ENCODE measurements around the gene PLEKHO1. TPM values are rescaled to one million over a fixed set of nuclear protein-coding genes. Genes with fewer than 3 reads are reported as not detected.

Gene PLEKHO1
- total RNA-seq, 1 experiment from 2014 or later, result 27.0 TPM

DNA sequence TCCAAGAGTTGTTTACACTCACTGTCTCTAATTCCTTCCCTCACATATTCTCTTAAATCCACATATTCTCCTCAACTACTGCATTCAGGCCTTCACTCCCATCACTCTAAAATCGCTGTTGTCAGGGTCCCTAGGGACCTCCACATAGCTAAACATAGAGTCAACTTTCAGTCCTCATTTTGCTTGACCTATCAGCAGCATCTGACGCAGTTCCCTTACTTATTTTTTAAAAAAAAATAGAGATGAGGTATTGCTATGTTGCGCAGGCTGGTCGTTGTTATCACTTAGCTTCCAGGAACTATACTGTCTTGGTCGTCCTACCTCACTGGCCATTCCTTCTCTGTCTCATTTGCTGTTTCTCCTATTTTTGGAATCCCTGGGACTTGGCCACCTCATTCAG, 11.7 kb upstream of the PLEKHO1 start:
- ChIA-PET CTCF (no interaction called here), POLR2A (no interaction called here)
- H3K27ac Mint-ChIP-seq, result no peak overlapping the region
- ATAC-seq (no peak), DNase-seq (ENCODE audit: low spot score) (no peak)
- TF ChIP-seq, protein P1, sequence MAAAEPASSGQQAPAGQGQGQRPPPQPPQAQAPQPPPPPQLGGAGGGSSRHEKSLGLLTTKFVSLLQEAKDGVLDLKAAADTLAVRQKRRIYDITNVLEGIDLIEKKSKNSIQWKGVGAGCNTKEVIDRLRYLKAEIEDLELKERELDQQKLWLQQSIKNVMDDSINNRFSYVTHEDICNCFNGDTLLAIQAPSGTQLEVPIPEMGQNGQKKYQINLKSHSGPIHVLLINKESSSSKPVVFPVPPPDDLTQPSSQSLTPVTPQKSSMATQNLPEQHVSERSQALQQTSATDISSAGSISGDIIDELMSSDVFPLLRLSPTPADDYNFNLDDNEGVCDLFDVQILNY (CRISPR knock-in tag; IDR thresholded peaks at IDR 0.05), result no peak
- TF ChIP-seq OVOL2 (CRISPR knock-in tag; IDR thresholded peaks at IDR 0.05; ENCODE audit: borderline replicate concordance) (no peak), SOX15 (CRISPR knock-in tag; IDR thresholded peaks at IDR 0.05) (no peak), RELA (CRISPR knock-in tag; IDR thresholded peaks at IDR 0.05; ENCODE audit: borderline replicate concordance) (no peak), EMX1 (CRISPR knock-in tag; IDR thresholded peaks at IDR 0.05) (no peak), MXD4 (CRISPR knock-in tag; IDR thresholded peaks at IDR 0.05; ENCODE audit: borderline replicate concordance) (no peak)
- no peaks in the 10 kb centered on the region for H3K4me1 Mint-ChIP-seq
- H3K9me3 Mint-ChIP-seq, result no peaks in the 10 kb centered on the region
- H3K4me3 Mint-ChIP-seq, result no peak overlapping the region
- no peaks in the 10 kb centered on the region for H3K27me3 Mint-ChIP-seq (ENCODE audit: low read depth)
- H3K36me3 Mint-ChIP-seq, result no peaks in the 10 kb centered on the region

DNA sequence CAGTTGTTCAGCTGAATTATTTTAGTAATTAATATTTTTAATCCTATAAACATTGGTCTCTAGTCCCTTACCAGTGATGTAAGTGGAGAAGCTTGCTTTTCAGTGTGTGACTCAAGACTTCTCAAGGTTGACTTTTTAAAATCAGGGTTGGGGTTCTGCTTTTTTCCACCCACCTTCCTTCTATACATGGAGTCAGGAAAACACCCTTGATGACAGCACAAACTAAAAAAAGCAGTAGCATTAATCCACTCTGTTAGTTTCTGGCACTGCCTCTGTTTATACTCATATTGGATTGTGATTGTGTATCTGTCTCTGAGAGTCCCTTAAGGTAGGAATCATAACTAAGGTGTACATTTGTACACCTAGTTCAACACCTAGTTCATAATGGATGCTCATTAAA, 8.3 kb upstream of the PLEKHO1 start:
- ATAC-seq (no peak), DNase-seq (ENCODE audit: low spot score) (no peak)
- H3K4me3 Mint-ChIP-seq, result no peak overlapping the region
- H3K27ac Mint-ChIP-seq, result no peak overlapping the region
- H3K27me3 Mint-ChIP-seq (ENCODE audit: low read depth), result no peaks in the 10 kb centered on the region
- H3K4me1 Mint-ChIP-seq, result peaks cover 5% of the 10 kb centered on the region; the same call in 1 of the 2 replicates
- TF ChIP-seq SP1 (CRISPR knock-in tag; conservative IDR thresholded peaks at IDR 0.05), result no peak
- TF ChIP-seq, protein P2, sequence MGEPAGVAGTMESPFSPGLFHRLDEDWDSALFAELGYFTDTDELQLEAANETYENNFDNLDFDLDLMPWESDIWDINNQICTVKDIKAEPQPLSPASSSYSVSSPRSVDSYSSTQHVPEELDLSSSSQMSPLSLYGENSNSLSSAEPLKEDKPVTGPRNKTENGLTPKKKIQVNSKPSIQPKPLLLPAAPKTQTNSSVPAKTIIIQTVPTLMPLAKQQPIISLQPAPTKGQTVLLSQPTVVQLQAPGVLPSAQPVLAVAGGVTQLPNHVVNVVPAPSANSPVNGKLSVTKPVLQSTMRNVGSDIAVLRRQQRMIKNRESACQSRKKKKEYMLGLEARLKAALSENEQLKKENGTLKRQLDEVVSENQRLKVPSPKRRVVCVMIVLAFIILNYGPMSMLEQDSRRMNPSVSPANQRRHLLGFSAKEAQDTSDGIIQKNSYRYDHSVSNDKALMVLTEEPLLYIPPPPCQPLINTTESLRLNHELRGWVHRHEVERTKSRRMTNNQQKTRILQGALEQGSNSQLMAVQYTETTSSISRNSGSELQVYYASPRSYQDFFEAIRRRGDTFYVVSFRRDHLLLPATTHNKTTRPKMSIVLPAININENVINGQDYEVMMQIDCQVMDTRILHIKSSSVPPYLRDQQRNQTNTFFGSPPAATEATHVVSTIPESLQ (CRISPR knock-in tag; IDR thresholded peaks at IDR 0.05), result no peak
- TF ChIP-seq TEAD4 (CRISPR knock-in tag; IDR thresholded peaks at IDR 0.05), result no peak
- TF ChIP-seq NFE2L1 (CRISPR knock-in tag; IDR thresholded peaks at IDR 0.05), result no peak
- TF ChIP-seq ZSCAN18 (CRISPR knock-in tag; IDR thresholded peaks at IDR 0.05), result no peak
- no peak for TF ChIP-seq ZNF232 (CRISPR knock-in tag; IDR thresholded peaks at IDR 0.05)
- no peak for TF ChIP-seq ZNF671 (CRISPR knock-in tag; IDR thresholded peaks at IDR 0.05)
- no peak for TF ChIP-seq OVOL2 (CRISPR knock-in tag; IDR thresholded peaks at IDR 0.05; ENCODE audit: borderline replicate concordance)
- TF ChIP-seq ZNF281 (CRISPR knock-in tag; IDR thresholded peaks at IDR 0.05), result no peak
- TF ChIP-seq GABPB1 (CRISPR knock-in tag; IDR thresholded peaks at IDR 0.05), result no peak
- no peak for TF ChIP-seq ZNF512 (CRISPR knock-in tag; IDR thresholded peaks at IDR 0.05; ENCODE audit: borderline replicate concordance)
- TF ChIP-seq, protein P3, sequence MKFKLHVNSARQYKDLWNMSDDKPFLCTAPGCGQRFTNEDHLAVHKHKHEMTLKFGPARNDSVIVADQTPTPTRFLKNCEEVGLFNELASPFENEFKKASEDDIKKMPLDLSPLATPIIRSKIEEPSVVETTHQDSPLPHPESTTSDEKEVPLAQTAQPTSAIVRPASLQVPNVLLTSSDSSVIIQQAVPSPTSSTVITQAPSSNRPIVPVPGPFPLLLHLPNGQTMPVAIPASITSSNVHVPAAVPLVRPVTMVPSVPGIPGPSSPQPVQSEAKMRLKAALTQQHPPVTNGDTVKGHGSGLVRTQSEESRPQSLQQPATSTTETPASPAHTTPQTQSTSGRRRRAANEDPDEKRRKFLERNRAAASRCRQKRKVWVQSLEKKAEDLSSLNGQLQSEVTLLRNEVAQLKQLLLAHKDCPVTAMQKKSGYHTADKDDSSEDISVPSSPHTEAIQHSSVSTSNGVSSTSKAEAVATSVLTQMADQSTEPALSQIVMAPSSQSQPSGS (CRISPR knock-in tag; IDR thresholded peaks at IDR 0.05; ENCODE audit: borderline replicate concordance, low read depth), result no peak
- no peaks in the 10 kb centered on the region for H3K36me3 Mint-ChIP-seq
- ChIA-PET POLR2A (no interaction called here), CTCF (interaction anchor here (1.0 kb wide), 1 partner anchor 46 kb away, joined by 4 read pairs; no protein-coding TSS in a partner anchor)
- no peaks in the 10 kb centered on the region for H3K9me3 Mint-ChIP-seq
